Measurements from ENCODE around the gene MDK.

- TF ChIP-seq CTCF (IDR thresholded peaks at IDR 0.05; ENCODE audit: poor library complexity) (no peak), EZH2 (IDR thresholded peaks at IDR 0.05; ENCODE audit: borderline replicate concordance) (no peak)
Measured at GRCh38 chr11:46376258-46377050, 5.0 kb upstream of the MDK start.
